ENCODE measurements around the gene MXRA8.
"Not testable (repeated sequence)": the region's sequence is repeated elsewhere in the genome, so short reads cannot be mapped to it uniquely, and the experiment has no call there.

MXRA8 gene

DNA sequence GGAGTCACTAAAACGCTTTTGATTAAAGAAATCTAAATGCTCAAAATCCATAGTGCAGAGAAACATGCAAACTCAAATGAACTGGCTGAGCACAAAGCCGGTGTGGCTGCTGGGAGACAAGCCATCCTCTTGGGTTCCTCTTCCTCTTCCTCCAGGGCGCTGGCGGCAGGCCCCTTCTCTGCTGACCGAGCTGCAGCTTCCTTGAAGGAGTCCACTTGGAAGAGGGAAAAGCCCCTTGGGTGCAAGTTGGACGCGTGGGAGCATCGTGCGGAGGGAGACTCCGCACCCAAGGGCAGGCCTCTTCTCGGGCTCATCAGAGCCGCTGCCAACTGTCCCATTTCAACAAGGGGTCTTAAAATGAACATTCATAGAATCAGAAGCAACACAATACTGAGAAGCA lies 32.9 kb upstream of the MXRA8 start:
- DNase-seq = no peak

DNA sequence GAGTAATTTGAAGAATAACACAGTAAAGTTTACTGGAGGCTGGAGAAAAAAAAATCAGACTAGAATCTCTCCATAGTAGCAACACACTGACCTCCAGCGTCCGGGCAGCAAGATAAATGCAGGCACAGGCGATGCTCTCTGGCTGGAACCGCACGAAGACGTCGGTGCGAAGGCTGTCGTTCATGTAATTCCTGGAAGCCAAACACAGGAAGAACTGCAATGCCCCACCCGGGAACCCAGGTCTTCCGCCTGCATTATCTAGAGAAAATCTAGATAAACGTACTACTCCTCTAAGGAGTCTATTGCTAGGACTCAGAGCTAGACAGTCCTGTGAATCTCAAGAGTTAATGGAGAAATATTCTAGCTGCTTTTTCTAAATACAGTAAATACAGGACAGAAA lies 32.3 kb upstream of the MXRA8 start:
- DNase-seq = no peak

DNA sequence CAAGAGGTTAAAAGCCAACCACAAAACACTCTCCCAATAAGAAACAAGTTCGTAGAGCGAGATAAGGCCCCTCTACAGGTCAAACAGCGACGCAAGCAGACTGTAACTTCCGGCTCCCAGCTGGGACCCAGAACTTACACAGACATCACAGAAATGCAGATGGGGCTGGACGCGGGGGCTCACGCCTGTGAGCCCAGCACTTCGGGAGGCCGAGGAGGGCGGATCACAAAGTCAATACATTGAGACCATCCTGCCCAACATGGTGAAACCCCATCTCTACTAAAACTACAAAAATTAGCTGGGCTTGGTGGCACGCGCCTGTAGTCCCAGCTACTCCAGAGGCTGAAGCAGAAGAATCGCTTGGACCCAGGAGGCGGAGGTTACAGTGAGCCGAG lies 29.7 kb upstream of the MXRA8 start:
- DNase-seq = no peak

DNA sequence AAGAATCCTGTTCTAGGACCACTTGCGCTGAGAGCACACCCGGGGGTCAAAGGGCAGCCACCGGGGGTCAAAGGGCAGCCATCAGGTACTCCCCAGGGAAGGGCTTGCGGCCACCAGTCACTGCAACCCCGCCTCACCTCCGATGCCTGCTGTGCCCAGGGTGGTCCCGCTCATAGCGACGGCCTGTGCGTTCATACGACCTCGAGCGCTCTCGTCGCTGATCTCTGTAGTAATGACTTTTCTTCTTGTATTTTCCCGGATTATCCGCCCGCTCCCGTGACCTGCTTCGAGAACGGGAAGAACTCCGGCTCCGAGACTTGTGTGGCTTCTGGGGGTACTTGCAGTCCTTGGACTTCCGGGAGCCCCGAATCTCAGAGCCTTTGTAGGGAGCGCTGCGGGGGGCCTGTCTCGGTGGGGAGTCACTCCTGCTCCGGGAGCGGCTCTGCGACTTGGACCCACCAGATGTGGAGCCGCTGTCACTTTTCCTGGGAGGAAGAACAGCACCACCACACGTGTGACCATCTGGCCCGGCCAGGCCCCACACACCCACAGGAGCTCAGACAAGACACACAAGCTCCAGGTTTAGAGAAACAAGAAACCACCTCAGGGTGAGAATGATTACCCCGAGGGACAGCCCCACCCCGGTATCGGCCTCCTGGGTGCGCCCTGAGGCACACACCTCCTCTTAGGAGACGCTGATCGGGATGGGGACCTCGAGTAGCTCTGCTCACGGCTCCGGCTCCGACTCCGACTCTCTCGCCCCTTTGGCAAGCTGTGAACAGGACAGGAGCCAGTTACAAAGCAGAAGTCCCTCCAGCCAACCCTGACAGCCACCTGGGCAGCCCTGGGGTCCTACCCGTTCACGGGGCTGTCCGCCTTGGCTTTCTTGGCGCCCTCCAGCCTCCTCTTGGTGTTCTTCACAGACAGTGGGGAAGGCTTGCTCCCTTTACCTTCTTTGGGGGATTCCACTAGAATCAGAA lies 29.0 kb upstream of the MXRA8 start:
- DNase-seq = no peak

DNA sequence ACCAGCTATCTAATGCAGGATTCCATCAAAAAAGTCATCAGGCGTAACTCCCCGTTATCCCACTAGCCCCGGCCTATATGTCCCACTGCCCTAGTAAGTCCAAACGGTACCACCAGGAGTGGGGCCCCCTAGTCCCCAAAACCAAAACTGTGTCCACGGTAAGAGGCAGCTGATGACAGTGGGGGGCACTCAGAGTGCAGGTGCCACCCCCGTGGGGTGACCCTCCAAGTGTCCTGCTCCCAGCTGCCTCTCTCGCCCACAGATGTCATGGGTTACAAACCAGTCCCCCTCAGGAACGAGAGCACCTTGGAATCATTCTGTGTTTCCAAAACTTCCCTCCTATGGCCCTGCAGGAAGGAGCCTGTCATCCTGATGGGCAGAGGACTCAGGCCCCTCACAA lies 27.6 kb upstream of the MXRA8 start:
- no peak for DNase-seq

DNA sequence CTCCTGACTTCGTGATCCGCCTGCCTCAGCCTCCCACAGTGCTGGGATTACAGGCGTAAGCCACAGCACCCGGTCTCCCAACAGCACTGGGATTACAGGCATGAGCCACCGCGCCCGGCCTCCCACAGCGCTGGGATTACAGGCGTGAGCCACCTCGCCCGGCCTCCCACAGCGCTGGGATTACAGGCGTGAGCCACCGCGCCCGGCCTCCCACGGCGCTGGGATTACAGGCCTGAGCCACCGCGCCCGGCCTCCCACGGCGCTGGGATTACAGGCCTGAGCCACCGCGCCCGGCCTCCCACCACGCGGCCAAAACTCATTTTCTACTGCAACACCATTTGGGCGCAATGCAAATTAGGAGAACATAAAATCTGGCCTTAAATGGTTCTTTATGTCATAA lies 27.0 kb upstream of the MXRA8 start:
- not testable (repeated sequence) for DNase-seq

DNA sequence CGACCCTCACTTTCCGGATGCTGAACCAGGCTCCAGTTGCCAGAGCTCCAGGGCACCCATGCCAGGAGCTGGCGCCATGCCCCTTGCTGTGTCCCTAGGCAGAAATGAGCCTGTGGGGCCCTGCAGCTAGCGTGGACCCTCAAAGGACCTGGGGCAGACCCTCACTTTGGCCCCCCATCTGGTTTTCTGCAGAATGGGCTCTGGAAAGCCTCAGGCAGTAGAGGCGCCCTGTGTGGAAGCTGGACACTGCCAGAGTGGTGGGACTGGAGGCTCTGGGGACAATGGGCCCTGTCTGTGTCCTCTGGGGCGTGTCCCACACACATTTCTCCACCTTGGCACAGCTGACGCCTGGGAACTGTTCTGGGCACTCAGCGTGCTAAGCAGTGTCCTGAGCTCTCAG lies 22.9 kb upstream of the MXRA8 start:
- no peak for DNase-seq

DNA sequence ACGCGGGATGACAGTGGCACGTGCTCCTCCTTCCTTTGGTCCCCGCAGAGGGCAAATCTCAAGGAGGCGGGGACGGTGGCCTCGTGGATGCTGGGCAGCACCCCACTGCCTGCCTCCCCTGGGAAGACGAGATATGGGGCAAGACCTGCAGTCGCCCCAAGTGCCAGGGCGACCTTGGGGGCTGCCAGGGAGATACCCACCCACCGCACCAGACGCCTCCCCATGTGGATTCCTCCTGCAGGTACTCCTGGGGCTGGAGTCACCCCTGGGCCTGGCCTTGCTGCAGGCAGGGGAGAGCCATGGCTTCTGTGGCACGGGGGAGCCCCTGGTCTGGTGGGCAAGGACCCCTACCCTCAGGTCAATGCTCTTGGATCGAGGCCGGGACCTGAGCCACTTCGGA lies 22.5 kb upstream of the MXRA8 start:
- no peak for DNase-seq

DNA sequence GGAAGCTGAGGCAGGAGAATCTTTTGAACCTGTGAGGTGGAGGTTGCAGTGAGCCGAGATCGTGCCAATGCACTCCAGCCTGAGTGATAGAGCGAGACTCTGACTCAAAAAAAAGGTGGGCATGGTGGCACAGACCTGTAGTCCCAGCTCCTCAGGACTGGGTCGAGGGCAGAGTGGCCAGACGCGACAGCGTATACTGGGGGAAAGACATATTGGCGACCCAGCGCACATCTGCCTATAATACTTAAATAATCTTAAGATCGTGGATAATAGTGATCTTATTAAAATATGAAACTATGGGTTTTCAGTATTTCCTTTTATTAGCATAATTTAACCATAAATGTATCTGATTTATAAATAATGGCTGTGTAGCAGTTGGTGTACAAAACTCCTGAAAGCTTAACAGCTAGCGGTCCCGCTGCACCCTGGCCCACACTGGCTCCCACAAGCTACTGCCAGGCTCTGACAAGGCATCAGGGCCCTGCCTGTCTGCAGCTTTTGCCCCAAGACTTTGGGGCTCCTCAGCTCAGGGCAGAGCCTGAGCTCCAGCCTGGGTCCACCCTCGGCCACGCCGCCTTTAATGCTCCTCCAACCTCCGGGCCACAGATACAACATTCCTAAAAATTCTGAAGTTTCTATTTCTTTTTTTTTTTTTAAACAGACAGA lies 19.3 kb upstream of the MXRA8 start:
- DNase-seq = no peak

DNA sequence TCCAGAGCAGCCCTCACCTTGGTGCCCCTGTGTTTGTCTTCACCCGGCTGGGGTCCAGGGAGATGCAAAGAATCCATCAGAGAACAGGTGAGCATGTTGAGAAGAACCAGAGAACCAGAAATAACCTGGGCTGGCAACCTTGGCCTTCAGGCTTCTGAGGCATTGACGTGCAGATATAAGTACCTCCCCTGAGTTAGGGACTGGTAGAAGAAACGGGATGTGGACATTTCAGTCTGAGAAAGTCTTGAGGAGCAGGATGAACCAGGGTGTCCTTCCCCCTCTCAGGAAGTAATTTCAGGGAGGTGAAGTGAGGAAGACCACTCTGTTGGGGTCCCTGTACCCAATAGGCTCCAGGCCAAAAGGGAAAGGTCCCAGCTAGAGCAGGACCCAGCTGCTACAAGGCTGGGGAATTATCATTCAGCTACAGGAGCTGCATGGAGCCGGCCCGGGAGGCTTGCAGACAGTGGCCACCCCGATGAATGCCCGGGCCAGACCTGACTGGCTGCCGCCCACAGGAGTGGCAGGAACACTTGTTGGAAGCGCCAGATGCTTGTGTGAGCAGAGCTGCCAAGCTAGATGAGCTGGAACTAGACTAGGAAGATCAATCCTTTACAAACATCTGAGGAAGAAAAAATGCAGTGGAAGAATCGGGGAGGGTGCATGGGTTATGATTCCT lies 18.3 kb upstream of the MXRA8 start:
- no peak for DNase-seq

DNA sequence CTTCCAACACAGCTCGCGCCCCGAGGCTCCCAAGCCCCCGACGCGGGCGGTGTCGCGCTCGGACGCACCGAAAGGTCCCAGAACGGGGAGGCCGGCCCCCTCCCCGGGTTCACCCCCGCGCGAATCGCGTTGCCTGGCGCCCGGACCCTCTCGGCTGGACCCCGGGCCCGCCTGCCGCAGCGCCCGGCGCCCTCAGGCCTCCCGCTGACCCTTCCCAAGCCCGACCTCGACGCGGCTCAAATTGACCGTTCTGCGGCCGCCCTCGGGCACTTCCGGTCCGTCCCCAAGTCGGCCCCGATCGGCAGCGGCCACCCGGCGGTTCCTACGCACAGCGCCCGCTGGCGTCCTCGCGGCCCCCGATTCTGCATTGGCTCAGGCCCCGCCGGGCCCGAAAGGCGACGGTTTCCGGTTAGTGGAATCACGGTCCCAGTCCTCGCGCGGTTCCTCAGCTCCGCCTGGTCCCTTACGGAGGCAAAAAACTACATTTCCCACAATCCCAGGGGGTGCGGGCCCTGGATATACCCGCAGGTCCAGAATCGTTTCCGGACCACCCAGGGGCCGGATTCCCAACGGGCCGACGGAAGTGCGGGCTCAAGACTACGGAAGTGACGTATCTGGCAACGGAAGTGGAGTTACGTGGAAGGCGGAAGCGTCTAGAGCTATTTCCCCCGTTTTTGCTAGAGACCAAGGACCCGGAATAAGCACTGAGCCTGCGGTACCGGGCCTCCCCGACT lies 16.7 kb upstream of the MXRA8 start, which contains the start of gene AURKAIP1:
Gene AURKAIP1 (minus strand): TSS at position 279 of the 734 bp plus-strand sequence. CDS start 451 bp downstream, outside the sequence.
- DNase-seq = peak; percentile 94

DNA sequence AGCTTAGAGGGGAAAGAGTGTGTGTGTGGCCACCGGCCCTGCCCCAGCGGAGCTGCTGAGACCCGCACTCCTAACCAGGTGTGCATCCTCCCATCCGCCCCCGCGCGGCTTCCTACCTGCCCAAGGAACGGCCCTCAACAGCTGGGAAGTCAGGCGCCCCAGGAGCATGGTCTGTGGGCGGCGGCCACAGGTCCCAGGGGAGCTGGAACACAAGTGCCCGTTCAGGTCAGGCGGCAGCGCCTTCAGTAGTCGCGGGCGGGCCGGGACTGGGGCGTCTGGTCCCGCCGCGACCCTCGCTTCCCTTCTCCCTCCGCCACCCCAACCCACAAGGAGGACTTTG lies 16.2 kb upstream of the MXRA8 start:
- DNase-seq = no peak

DNA sequence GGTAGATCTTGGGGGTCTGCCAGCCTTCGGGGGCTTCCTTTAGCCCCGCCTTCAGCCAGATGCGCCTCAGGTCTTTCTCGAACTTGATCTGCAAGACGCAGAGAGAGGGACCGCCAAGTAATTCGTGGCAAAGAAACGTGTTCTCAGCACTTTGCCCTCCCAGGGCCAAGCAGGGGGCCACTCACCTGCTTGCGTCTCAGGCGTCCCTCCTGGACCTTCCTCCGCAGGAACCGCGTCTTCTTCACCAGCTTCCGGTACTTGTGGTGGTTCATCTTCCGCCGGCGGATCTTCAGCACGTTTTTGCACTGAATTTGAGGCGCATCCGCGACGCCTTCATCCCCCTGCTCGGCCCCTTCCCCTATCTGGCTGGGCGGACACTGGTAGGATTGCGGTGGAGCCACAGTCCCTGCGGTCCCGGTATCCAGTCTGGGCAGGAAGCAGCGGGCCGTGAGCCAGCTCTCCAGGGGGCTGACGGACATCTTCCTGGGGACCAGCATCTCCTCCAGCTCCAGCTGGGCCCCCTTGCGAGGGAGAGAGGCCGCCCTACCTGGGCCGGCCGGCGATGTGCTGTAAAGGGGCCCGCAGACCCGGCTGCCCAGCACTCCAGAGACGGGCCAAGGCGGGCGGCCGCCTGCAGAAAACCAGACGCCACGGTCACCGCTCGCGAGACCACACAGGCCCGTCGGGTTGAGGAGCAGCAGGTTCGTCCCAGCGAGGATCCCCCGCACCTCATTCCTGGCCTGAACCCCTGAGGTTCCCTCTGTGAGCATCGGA lies 15.6 kb upstream of the MXRA8 start:
- no peak for DNase-seq

DNA sequence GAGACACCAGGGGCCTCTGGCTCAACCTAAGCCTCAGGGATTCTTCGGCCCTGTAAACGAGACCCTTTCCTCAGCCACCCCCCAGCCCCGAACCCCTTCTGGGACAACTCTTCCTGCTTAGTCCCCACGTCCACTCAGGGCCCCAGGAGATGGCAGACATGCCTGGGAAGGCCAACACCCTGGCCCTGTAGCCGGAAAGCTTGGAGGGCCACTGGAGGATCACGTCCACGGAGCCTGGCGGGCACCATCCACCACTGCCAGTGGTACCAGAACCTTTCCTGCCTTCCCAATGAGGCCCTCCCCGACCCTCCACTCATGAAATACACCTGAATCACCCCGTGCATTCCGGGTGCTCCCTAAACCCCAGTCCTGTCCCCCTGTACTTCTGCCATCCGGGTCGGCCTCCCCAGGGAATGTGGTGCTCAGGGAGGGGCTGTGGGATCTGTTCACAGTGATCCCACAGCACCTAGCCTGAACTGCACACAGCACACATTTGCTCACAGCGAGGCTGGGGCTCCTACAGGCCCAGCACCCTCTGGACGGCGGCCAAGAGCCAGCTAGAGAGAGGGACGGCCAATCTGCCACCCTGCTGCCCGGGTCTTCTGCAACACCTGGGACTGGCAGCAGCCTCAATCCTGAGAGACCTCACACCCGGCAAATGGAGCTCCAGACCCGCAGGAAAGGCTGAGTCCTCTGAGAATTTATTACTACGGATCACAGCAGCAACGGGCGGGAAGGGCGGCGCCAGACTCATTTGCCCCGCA lies 14.9 kb upstream of the MXRA8 start:
- no peak for DNase-seq

DNA sequence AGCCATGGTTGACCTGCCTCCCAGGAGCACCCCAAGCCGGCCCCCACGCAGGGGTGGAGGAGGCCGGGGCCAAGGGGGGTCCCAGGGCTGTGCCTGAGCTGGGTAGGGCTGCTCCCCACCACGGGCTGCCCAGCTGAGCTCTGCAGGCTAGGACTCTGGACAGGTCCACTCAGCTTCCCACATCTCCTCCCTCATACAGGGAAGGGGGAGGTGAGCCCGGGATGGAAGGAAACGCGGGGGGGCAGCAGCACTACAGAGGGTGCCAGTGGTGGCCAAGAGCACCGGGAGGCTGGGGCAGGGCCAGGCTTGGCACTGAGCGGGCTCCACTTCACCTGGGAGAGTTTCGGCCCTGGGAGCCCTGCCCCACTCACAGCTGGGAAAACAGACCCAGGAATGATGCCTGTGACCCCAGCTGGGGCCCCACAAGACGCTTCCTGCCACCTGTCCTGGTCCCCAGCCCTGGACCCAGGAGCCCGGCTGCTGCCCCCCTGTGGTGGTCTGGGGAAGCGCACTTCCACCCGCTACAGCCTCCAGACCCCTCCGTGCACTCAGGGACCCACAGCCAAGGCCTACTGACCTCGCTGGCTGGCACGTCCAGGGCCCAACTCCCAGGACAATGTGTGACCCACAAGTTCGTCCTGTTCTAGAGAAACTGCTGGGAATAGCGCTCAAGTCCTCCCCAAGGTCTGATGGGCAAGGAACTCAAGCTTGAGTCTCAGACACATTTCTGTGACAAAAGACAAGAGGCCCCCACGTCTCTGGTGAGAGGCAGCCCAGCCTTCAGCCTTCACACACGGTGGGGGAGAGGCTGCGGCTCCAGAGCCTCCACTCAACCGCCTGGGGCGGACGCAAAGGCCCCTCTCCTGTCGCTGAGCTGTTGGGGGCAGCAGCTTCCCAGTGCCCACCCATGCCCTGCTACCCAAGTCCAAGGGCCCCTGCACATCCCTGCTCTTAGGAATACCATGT lies 13.7 kb upstream of the MXRA8 start:
- DNase-seq = no peak

DNA sequence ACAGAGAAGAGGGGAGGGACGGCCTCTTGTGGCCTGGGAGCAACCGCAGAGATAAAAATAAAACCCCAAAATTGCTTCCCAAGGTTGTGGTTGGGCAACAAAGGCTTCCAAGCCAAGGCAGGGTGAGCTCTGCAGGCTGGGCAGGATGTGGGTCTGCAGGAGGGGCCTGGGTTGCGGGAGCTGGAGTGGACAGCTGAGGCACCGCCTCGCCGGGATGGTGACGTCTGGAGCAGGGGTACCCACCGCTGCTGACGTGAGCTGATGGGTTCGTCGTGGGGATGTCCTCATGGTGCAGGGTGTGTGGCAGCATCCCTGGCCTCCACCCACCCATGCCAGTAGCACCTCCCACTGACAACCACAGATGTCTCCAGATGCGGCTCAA lies 13.0 kb upstream of the MXRA8 start:
- no peak for DNase-seq

DNA sequence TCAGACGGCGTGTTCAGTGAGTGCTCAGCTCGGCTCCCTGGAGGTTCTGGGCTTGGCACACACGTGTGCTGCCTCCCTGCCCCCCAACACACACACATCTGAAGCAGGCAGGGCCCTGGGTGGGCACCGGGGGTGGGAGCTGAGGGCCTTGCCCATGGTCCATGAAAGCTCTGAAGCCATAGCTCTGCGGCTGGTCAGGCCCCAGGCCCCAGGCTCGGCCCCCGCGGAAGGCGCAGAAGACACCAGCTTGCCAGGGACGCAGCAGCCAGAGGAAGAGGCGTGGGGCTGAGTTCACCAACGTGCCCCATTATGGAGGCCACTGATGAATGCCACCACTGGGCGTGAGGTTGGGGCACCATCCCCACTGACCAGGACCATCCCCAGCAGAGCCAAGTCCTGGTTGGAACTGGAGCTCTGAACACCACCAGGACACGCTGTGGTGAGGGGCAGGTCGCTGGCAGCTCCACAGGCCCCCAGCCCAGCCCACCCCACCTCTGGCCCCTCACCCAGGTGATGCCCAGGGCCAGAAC lies 12.5 kb upstream of the MXRA8 start:
- DNase-seq = no peak

DNA sequence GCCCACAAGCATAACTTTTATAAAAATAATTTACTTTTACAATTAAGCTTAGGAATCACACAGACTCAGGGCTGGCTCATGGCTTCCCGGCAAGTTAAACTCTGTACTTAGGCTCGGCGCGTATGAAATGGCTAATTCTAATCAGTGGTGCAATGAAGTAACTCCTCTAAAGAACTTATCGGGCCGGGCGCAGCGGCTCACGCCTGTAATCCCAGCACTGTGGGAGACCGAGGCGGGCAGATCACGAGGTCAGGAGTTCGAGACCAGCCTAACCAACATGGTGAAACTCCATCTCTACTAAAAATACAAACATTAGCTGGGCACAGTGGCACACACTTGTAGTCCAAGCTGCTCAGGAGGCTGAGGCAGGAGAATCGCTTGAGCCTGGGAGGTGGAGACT lies 11.7 kb upstream of the MXRA8 start:
- not testable (repeated sequence) for DNase-seq

DNA sequence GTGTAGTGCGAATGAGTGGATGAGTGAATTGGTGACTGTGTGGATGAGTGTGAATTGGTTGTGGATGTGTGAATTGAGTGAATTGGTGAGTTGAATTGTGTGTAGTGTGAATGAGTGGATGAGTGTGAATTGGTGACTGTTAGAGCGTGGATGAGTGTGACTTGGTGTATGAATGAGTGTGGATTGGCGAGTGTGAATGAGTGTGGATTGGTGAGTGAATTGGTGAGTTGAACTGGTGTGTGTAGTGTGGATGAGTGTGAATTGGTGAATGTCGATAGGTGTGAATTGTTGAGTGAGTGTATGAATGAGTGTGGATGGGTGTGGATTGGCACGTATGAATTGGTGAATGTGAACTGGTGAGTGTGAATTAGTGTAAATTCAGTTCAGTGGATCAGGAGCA lies 9.0 kb upstream of the MXRA8 start:
- no peak for DNase-seq

DNA sequence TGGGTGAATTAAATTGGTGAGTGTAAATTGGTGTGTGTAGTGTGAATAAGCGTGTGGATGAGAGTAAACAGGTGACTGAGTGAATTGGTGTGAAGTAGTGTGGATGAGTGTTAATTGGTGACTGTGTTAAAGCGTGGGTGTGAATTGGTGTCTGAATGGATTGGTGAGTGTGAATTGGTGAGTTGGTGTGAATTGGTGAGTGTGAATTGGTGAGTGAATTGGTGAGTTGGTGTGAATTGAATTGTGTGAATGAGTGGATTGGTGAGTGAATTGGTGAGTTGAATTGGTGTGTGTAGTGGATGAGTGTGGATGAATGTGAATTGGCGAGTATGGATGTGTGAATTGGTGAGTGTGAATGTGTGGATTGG lies 8.3 kb upstream of the MXRA8 start:
- DNase-seq = no peak
